ENCODE measurements around the gene TRIM7. TPM values are rescaled to one million over a fixed set of nuclear protein-coding genes. Genes with fewer than 3 reads are reported as not detected.

TRIM7 gene
- total and polyA plus RNA-seq, 9 of the 15 experiments (the other 6 are each of a cell fraction or from before 2014, with no cell fraction given) = 2.6 to 14.9 (median 8.9) TPM

GRCh38 chr5:181190711-181191525 is 14.1 kb downstream of the TRIM7 start (continued):
- no peak; the same call in 1 of the 2 replicates for TF ChIP-seq HMGXB4 (CRISPR knock-in tag; IDR thresholded peaks at IDR 0.05)
- TF ChIP-seq, protein P1, sequence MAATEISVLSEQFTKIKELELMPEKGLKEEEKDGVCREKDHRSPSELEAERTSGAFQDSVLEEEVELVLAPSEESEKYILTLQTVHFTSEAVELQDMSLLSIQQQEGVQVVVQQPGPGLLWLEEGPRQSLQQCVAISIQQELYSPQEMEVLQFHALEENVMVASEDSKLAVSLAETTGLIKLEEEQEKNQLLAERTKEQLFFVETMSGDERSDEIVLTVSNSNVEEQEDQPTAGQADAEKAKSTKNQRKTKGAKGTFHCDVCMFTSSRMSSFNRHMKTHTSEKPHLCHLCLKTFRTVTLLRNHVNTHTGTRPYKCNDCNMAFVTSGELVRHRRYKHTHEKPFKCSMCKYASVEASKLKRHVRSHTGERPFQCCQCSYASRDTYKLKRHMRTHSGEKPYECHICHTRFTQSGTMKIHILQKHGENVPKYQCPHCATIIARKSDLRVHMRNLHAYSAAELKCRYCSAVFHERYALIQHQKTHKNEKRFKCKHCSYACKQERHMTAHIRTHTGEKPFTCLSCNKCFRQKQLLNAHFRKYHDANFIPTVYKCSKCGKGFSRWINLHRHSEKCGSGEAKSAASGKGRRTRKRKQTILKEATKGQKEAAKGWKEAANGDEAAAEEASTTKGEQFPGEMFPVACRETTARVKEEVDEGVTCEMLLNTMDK (IDR thresholded peaks at IDR 0.05; ENCODE audit: borderline replicate concordance, insufficient read depth, low read depth, low read length, poor library complexity, severe bottlenecking) = no peak
- no peak for TF ChIP-seq POLR2H (tag; IDR thresholded peaks at IDR 0.05; ENCODE audit: low read depth)
- TF ChIP-seq IFI16 (CRISPR knock-in tag; IDR thresholded peaks at IDR 0.05) = no peak
- no peak for TF ChIP-seq RBBP5 (IDR thresholded peaks at IDR 0.05; ENCODE audit: borderline replicate concordance, insufficient read depth, low read length, poor library complexity, severe bottlenecking)
- no peak for TF ChIP-seq PPARD (CRISPR knock-in tag; IDR thresholded peaks at IDR 0.05)
- TF ChIP-seq ZNF778 (CRISPR knock-in tag; IDR thresholded peaks at IDR 0.05) = no peak
- no peak for TF ChIP-seq RERE (CRISPR knock-in tag; IDR thresholded peaks at IDR 0.05; ENCODE audit: borderline replicate concordance)
- no peak for TF ChIP-seq NCOR1 (IDR thresholded peaks at IDR 0.05)
- TF ChIP-seq CBFA2T3 (IDR thresholded peaks at IDR 0.05) = no peak
- TF ChIP-seq SRF (CRISPR knock-in tag; IDR thresholded peaks at IDR 0.05) = 0 out of 4 replicates have a peak, but pooled peaks of 1 of the 2 experiments have one; percentile 37
- TF ChIP-seq, protein P2, sequence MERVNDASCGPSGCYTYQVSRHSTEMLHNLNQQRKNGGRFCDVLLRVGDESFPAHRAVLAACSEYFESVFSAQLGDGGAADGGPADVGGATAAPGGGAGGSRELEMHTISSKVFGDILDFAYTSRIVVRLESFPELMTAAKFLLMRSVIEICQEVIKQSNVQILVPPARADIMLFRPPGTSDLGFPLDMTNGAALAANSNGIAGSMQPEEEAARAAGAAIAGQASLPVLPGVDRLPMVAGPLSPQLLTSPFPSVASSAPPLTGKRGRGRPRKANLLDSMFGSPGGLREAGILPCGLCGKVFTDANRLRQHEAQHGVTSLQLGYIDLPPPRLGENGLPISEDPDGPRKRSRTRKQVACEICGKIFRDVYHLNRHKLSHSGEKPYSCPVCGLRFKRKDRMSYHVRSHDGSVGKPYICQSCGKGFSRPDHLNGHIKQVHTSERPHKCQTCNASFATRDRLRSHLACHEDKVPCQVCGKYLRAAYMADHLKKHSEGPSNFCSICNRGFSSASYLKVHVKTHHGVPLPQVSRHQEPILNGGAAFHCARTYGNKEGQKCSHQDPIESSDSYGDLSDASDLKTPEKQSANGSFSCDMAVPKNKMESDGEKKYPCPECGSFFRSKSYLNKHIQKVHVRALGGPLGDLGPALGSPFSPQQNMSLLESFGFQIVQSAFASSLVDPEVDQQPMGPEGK (CRISPR knock-in tag; IDR thresholded peaks at IDR 0.05; ENCODE audit: borderline replicate concordance) = no peak
- TF ChIP-seq HEY1 (CRISPR knock-in tag; IDR thresholded peaks at IDR 0.05; ENCODE audit: borderline replicate concordance) = no peak
- TF ChIP-seq RBM14 (IDR thresholded peaks at IDR 0.05; ENCODE audit: borderline replicate concordance, insufficient read depth, low read depth, low read length) = no peak
